AG04449 (cell line): ENCODE data around the gene REEP6.
"Not testable (repeated sequence)": the region's sequence is repeated elsewhere in the genome, so short reads cannot be mapped to it uniquely, and the experiment has no call there.

Experiments used
- CTCF ChIA-PET: fragments of 350-600 bp; formaldehyde crosslinking; extraction: SDS; loops from one replicate; lab custom pipeline; 2021; ENCODE audit warnings: antibody characterized with exemption; lab: Yijun Ruan, JAX
- POLR2A ChIA-PET: fragments of 400-600, 350-600 bp; formaldehyde crosslinking; extraction: SDS; loops from one replicate; lab custom pipeline; 2020; ENCODE audit warnings: antibody characterized with exemption, inconsistent platforms; lab: Yijun Ruan, JAX
- DNase-seq: peaks from one replicate; pipeline ENCODE4 v3.0.0-alpha.2; 2010; ENCODE audit warnings: low read depth, low spot score
- H3K4me3 ChIP-seq: 2 replicates; pipeline ENCODE4 v1.5.1; 2011; ENCODE audit warnings: low read depth, mild to moderate bottlenecking, control low read depth, low read length
- CTCF ChIP-seq: IDR thresholded peaks from one replicate; pipeline ENCODE4 v1.5.1; 2011; ENCODE audit warnings: mild to moderate bottlenecking, moderate library complexity, low read length, control low read depth, inconsistent platforms; ENCODE audit not compliant: insufficient read depth; ENCODE audit errors: missing control alignments

The REEP6 gene

GRCh38 chr19:1514295-1514661 is 23.3 kb downstream of the REEP6 start:
- H3K4me3 ChIP-seq, result no peak overlapping the region
- CTCF ChIA-PET, result interaction anchor here (1.0 to 1.6 kb wide), 2 partner anchors 13 to 54 kb away, joined by 3 to 4 read pairs; no protein-coding TSS in a partner anchor
- no peak for TF ChIP-seq CTCF
- POLR2A ChIA-PET, result no interaction called here
- DNase-seq, result no peak

- CTCF ChIA-PET, result interaction anchor here (1.0 to 1.6 kb wide), 2 partner anchors 12 to 55 kb away, joined by 3 to 4 read pairs; no protein-coding TSS in a partner anchor
- no peak for TF ChIP-seq CTCF
- DNase-seq, result no peak
- POLR2A ChIA-PET, result interaction anchor here (0.5 kb wide), 1 partner anchor 12 kb away, joined by 3 read pairs; no protein-coding TSS in a partner anchor
- no peak overlapping the region for H3K4me3 ChIP-seq
Measured at GRCh38 chr19:1514986-1515721, 24.2 kb downstream of the REEP6 start.

GRCh38 chr19:1516395-1516753 is 25.4 kb downstream of the REEP6 start:
- POLR2A ChIA-PET, result interaction anchor here (1.2 kb wide), 1 partner anchor 8 kb away, joined by 5 read pairs; no protein-coding TSS in a partner anchor
- CTCF ChIA-PET, result no interaction called here
- no peak for TF ChIP-seq CTCF
- no peak overlapping the region for H3K4me3 ChIP-seq
- DNase-seq, result no peak

GRCh38 chr19:1518471-1518870 is 27.5 kb downstream of the REEP6 start:
- DNase-seq, result no peak
- H3K4me3 ChIP-seq, result no peak overlapping the region
- TF ChIP-seq CTCF, result no peak
- CTCF ChIA-PET, result interaction anchor here (1.0 to 1.3 kb wide), 3 partner anchors 9 to 28 kb away, joined by 3 to 4 read pairs (median 3); no protein-coding TSS in a partner anchor
- POLR2A ChIA-PET, result no interaction called here

DNA sequence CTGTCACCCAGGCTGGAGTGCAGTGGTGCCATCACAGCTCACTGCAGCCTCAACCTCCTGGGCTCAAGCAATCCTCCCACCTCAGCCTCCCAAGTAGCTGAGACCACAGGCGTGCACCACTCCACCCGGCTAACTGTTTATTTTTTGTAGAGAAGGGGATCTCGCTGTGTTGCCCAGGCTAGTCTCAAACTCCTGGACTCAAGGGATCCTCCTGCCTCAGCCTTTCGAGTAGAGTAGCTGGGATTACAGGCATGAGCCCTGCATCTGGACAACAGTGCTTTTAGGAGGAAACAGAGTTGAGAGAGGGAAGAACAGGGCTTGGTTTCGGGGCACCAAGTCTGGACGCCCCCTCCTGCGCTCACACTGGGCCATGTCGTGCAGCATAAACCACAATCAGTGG is 28.8 kb downstream of the REEP6 start:
- H3K4me3 ChIP-seq, POLR2A ChIA-PET, CTCF ChIA-PET, DNase-seq: not testable (repeated sequence)

DNA sequence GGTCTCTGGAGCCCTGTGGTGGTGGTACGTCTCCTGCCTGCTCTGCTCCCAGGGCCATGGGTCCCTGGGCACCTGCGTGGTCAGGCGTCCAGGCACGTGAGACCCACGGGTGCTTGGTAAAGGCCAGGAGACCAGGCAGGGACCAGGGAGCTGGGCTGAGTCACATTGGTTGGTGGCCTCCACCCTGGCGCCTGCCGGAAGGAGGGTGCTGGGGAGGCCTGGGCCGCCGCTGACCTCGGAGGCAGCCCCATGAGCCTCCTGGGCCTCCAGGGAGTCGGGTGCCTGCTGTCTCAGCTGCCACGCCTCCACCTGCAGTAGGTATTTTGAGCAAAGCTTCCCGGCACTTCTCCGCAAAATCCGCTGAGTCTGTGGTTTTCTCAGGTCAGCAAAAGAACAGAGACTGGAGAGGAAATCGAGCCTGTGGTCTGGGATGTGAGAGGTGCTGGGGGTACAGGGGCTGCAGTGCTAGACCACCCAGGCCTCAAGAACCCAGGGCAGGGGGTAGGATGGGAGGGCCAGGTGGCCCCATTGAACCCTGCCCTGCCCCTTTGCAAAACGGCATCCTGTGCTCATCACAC is 29.3 kb downstream of the REEP6 start:
- DNase-seq, result no peak
- no peak overlapping the region for H3K4me3 ChIP-seq
- no peak for TF ChIP-seq CTCF
- CTCF ChIA-PET, result no interaction called here
- POLR2A ChIA-PET, result no interaction called here
